ENCODE data around the gene SPATA33.

Gene SPATA33

GRCh38 chr16:89701425-89702406, 44.1 kb downstream of the SPATA33 start, which contains the start of gene SPATA2L:
Gene SPATA2L (minus strand): TSS chr16:89701705. CDS start chr16:89701232, 473 bp downstream.
- Mint-ChIP-seq H3K36me3 (peaks cover 2% of the 10 kb centered on the region), H3K4me3 (peak within 1 kb of the TSS; percentile 77), H3K9me3 (ENCODE audit: low read depth) (no peaks in the 10 kb centered on the region), H3K4me1 (ENCODE audit: low read depth) (peaks cover 14% of the 10 kb centered on the region), H3K27me3 (no peaks in the 10 kb centered on the region), H3K27ac (peak within 1 kb of the TSS; percentile 41)

DNA sequence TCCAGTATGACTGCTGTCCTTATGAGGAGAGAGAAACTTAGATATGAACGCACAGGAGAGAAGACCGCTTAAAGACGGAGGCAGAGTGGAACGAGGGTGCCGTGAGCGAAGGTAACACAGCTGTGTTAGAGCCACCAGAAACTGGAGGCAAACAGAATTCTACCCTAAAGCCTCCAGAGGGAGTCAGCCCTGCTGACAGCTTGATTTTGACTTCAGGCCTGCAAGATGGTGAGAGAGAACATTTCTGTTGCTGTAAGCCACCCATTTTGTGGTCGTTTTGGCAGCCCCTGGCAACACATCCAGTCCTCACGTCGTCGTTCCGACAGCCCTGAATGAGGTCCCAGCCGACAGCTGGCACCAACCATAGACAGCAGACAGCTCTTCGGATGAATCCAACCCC, 46.6 kb downstream of the SPATA33 start:
- Mint-ChIP-seq H3K4me3 (no peak overlapping the region), H3K36me3 (no peaks in the 10 kb centered on the region), H3K27ac (no peak overlapping the region), H3K27me3 (no peaks in the 10 kb centered on the region), H3K4me1 (ENCODE audit: low read depth) (peaks cover 12% of the 10 kb centered on the region), H3K9me3 (ENCODE audit: low read depth) (no peaks in the 10 kb centered on the region)

DNA sequence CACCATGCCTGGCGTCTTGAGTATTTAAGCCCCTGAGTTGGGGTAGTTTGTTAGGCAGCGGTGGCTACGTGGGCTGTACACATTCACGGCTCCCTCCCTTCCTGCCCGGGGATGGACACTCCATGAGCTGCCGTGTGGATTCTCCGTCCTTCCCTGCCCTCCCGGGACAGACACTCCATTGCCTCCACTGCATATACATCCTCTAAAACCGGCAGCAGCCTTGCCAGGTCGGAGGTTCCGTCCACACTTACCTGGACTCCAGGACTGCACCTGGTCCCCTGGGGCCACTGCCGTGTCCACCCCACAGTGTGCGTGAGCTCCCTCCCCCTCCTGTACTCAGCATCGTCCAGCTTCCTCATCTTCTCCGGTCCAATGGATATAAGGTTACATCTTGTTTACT, 47.4 kb downstream of the SPATA33 start:
- no peaks in the 10 kb centered on the region for H3K27me3 Mint-ChIP-seq

GRCh38 chr16:89706518-89707260, 49.1 kb downstream of the SPATA33 start:
- Mint-ChIP-seq H3K4me3 (no peak overlapping the region), H3K9me3 (ENCODE audit: low read depth) (no peaks in the 10 kb centered on the region), H3K36me3 (no peaks in the 10 kb centered on the region), H3K27me3 (no peaks in the 10 kb centered on the region), H3K4me1 (ENCODE audit: low read depth) (peaks cover 9% of the 10 kb centered on the region), H3K27ac (no peak overlapping the region)

More for the DNA sequence above, 47.4 kb downstream of the SPATA33 start:
- Mint-ChIP-seq H3K9me3 (ENCODE audit: low read depth) (no peaks in the 10 kb centered on the region), H3K36me3 (no peaks in the 10 kb centered on the region), H3K4me3 (no peak overlapping the region), H3K4me1 (ENCODE audit: low read depth) (peaks cover 10% of the 10 kb centered on the region), H3K27ac (no peak overlapping the region)

DNA sequence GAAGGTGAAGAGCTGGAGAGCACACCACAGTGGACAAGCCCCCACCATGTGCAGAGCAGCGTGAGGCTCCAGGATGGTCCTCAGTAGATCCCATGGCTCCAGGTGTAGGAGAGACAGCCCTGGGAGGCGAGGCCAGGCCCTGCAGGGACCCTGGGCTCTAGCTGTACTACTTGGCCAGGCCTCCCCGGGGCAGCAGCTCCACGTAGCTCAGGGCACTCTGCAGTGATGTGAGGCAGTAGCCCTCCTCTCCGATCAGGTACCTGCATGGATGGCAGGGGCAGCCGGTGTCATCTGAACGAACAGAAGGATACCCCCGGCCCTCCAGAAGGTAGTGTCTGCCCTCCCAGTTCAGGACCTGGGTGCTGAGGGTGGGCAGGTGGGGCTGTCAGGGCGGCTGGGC, 50.1 kb downstream of the SPATA33 start:
- peaks cover 5% of the 10 kb centered on the region for H3K4me1 Mint-ChIP-seq (ENCODE audit: low read depth)
- H3K27ac Mint-ChIP-seq: no peak overlapping the region
- no peak overlapping the region for H3K4me3 Mint-ChIP-seq
- no peaks in the 10 kb centered on the region for H3K9me3 Mint-ChIP-seq (ENCODE audit: low read depth)
- H3K36me3 Mint-ChIP-seq: no peaks in the 10 kb centered on the region
- no peaks in the 10 kb centered on the region for H3K27me3 Mint-ChIP-seq

DNA sequence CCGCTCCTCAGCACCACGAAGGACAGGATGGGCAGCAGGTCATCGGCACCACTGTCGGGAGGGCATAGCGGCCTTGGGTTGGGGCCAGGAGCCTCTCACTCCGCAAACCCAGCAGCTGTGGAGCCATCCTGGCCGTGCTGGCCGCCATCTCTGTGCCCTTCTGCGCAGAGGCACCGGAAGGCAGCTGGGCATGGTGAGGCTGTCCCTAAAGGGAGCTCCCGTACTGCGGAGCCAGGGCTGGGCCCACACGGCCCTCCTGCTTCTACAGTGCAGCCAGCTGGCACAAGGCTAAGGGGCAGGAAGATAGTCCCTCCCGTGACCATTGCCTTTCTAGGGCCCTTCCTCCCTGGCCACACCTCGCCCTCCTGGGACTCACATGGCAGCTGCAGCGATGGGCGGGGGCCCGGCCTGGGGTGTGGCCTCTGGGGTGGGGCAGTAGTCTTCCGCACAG, 50.9 kb downstream of the SPATA33 start:
- Mint-ChIP-seq H3K4me3 (no peak overlapping the region), H3K36me3 (no peaks in the 10 kb centered on the region), H3K4me1 (ENCODE audit: low read depth) (peaks cover 5% of the 10 kb centered on the region), H3K27me3 (no peaks in the 10 kb centered on the region), H3K9me3 (ENCODE audit: low read depth) (no peaks in the 10 kb centered on the region), H3K27ac (no peak overlapping the region)

DNA sequence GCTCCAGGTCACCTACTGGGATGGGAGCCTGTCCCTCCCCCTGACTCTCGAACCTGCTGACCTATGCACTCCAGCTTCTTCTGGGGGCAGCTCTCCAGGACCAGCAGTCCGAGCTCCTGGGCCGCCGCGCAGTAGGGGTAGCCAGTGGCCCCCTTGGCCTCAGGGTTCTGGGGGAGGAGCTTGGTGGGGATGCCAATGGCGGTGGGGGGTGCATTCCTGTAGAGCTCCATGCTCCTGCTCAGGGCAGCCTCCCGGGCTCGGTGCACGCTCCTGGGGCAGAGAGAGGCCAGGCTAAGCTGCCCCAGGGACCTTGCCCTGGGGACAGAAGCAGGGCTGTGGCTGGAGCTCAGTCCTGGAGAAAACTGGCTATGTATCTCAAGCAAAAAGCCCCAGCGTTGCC, 51.5 kb downstream of the SPATA33 start:
- no peaks in the 10 kb centered on the region for H3K27me3 Mint-ChIP-seq

DNA sequence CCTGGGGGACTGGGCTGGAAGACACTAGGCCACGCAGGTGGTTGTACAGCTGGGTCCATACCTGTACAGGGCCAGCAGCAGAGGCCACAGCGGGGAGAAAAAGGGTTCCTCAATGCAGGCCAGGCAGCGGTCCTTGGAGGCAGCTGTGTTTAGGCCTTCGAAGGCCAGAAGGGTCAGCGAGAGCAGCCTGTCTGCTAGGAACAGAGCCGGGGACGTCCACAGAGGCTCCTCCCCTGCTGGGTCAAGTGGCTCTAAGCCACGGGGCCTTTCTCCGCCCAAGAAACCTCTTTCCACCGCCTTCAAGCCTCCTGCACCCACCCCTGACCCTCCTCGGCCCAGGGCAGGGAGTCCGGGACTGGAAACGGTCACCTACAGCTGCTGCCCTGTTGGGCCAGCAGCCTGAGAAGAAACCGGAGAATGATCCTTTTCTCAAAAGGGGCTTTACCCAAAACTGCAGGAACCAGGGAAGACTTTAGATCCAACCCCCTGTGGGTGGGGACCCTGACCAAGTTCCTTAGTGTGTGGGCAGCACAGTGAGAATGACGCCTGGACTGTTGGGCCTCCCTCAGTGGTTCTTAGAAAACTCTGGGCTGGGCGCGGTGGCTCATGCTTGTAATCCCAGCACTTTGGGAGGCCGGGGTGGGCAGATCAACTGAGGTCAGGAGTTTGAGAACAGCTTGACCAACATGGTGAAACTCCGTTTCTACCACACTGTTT, 52.2 kb downstream of the SPATA33 start:
- peaks cover 7% of the 10 kb centered on the region for H3K4me1 Mint-ChIP-seq (ENCODE audit: low read depth)
- no peaks in the 10 kb centered on the region for H3K9me3 Mint-ChIP-seq (ENCODE audit: low read depth)
- peaks cover under 1% of the 10 kb centered on the region for H3K36me3 Mint-ChIP-seq
- no peaks in the 10 kb centered on the region for H3K27me3 Mint-ChIP-seq
- H3K27ac Mint-ChIP-seq: peak overlapping the region; percentile 78
- H3K4me3 Mint-ChIP-seq: peak overlapping the region; percentile 67

More for the DNA sequence above, 51.5 kb downstream of the SPATA33 start:
- Mint-ChIP-seq H3K4me1 (ENCODE audit: low read depth) (peaks cover 5% of the 10 kb centered on the region), H3K36me3 (no peaks in the 10 kb centered on the region), H3K4me3 (no peak overlapping the region), H3K9me3 (ENCODE audit: low read depth) (no peaks in the 10 kb centered on the region), H3K27ac (no peak overlapping the region)

DNA sequence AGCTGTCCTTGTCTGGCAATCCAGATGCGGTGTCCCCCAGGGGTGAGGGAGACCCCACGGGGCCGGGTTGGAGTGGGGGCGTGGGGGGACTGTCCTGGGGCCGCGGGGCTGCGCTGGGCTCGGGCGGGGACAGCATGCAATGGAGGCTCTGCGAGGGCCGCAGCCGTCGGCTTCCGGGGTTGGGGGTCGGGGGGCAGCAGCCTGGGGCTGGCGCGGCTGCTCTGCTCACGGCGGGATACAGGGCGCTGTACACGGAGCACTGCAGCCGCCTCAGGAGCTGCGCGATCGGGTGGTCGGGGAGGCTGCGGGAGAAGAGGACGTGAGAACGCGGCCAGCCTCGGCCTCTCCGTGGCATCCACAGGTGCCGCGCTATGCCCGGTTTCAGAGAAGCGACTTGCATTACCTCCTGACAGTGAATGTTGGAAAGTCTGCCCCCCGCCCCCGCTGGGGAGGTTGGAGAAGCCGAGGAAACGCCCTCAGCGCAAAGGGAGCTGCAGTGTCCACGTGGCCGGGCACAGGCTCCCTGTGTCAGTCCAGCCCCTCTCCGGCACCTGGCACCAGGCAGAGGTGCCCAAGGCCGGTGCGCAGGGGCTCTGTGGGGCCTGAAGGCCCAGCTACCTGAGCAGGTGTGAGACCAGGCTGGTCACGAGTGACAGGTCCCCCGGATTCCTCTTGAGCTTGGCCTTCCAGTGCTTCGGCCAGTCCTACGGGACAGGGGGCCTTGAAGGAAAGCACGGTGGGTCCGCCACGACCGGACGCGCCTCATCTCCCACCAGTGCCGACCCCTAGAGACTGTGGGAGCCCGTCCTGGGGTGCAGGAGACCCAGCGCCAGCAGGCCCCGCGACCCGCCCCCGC, 53.3 kb downstream of the SPATA33 start:
- H3K27ac Mint-ChIP-seq: no peak overlapping the region
- no peak overlapping the region for H3K4me3 Mint-ChIP-seq
- no peaks in the 10 kb centered on the region for H3K9me3 Mint-ChIP-seq (ENCODE audit: low read depth)
- no peaks in the 10 kb centered on the region for H3K27me3 Mint-ChIP-seq
- H3K4me1 Mint-ChIP-seq (ENCODE audit: low read depth): peaks cover 7% of the 10 kb centered on the region
- H3K36me3 Mint-ChIP-seq: peaks cover 2% of the 10 kb centered on the region

DNA sequence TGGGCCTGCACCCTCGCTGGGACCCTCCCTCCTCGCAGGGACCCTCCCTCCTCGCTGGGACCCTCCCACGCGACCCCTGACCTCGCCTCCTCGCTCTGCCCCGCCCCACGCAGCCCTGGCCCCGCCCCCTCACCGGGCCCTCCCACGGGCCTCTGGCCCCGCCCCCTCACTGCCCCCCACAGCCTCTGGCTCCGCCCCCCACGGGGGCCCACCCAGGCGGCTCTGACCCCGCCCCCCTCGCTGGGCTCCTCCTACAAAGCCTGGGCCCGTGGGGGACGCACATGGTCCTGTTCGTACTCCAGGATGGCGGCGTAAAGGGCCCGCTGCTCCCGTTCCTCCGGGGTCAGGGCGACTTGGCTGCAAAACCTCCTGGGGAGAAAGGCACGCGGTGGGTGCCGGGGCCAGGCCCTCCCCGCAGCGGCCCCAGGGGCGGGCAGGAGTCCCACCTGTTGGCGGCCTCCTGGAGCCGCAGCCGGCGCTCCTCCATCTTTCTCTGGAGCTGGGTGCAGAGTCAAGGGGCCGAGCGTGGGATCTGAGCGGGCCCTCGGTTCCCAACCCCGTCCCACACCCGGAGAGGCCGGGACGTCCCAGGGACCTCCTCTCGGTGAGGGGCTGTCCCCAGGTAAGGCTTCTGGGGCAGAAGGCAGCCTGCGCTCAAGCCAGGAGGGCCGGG, 54.1 kb downstream of the SPATA33 start:
- Mint-ChIP-seq H3K36me3 (peaks cover 2% of the 10 kb centered on the region), H3K27me3 (no peaks in the 10 kb centered on the region), H3K27ac (peak overlapping the region; percentile 64), H3K9me3 (ENCODE audit: low read depth) (no peaks in the 10 kb centered on the region), H3K4me1 (ENCODE audit: low read depth) (peaks cover 4% of the 10 kb centered on the region), H3K4me3 (peak overlapping the region; percentile 81)

DNA sequence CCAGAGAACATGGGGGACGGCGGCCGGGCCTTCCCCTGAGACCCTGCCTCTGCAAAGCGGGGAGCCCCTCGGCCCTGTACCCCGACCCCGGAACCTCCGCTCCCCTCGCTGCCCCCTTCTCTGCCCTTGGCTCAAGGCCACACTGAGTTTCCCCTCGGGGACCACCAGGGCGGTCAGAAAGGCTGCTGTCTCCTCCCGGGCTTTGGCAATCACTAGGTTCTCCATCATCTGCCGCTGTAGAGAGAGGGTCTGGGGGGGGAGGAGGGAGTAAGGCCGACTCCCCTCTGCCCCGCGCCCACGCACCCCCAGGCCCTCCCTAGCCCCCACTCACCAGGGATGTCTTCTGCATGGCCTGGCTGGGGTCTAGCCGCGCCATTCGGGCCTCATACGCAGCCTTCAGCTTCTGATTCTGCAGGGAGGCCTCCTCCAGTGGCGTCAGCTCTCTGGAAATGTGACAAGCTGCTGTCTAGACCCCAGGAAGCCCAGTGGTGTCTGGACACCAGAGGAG, 54.7 kb downstream of the SPATA33 start:
- no peaks in the 10 kb centered on the region for H3K9me3 Mint-ChIP-seq (ENCODE audit: low read depth)
- no peaks in the 10 kb centered on the region for H3K27me3 Mint-ChIP-seq
- H3K27ac Mint-ChIP-seq: peak overlapping the region; percentile 64

DNA sequence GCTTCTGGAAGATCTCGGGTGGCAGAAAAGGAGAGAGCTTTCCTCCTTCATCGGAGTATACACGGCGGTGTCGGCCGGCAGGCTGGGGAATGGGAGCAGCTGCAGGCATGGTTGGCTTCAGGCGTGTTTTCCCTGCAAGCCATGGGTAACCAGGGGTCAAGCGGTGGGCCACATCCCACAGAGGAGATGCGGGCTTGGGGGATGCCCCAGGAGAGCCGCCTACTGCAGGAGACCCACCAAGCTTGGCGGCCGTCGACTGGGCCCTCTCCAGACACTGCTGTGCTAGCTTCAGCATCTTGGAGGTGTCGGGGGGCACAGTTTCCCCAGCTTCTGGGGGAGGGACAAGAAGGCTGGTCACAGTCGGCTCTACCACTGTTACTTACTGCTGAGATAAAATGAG, 58.9 kb downstream of the SPATA33 start:
- no peaks in the 10 kb centered on the region for H3K27me3 Mint-ChIP-seq
- peak overlapping the region; percentile 41 for H3K27ac Mint-ChIP-seq
- H3K36me3 Mint-ChIP-seq: peaks cover 2% of the 10 kb centered on the region
- H3K9me3 Mint-ChIP-seq (ENCODE audit: low read depth): no peaks in the 10 kb centered on the region
- peaks cover 24% of the 10 kb centered on the region for H3K4me1 Mint-ChIP-seq (ENCODE audit: low read depth)
- H3K4me3 Mint-ChIP-seq: no peak overlapping the region

More for the DNA sequence above, 54.7 kb downstream of the SPATA33 start:
- Mint-ChIP-seq H3K4me1 (ENCODE audit: low read depth) (peaks cover 4% of the 10 kb centered on the region), H3K36me3 (peaks cover 2% of the 10 kb centered on the region), H3K4me3 (peak overlapping the region; percentile 81)

- Mint-ChIP-seq H3K9me3 (ENCODE audit: low read depth) (no peaks in the 10 kb centered on the region), H3K36me3 (peaks cover 2% of the 10 kb centered on the region), H3K4me1 (ENCODE audit: low read depth) (peaks cover 24% of the 10 kb centered on the region), H3K27ac (no peak overlapping the region), H3K4me3 (no peak overlapping the region), H3K27me3 (no peaks in the 10 kb centered on the region)
Measured at GRCh38 chr16:89716916-89717687, 59.5 kb downstream of the SPATA33 start.

Data from activated naive CD8-positive, alpha-beta T cell (primary cell).